Activated CD4-positive, alpha-beta T cell treated with anti-CD3 and anti-CD28 coated beads, Interleukin-2, amount 50 U/mL, for 16 hours (primary cell): ENCODE data around the gene ZCCHC24.

Experiments
- DNase-seq: peaks from one replicate; pipeline ENCODE4 v3.0.0-alpha.2; 2020

ZCCHC24 gene

GRCh38 chr10:79380125-79380945, 65.1 kb downstream of the ZCCHC24 start:
- no peak for DNase-seq

DNA sequence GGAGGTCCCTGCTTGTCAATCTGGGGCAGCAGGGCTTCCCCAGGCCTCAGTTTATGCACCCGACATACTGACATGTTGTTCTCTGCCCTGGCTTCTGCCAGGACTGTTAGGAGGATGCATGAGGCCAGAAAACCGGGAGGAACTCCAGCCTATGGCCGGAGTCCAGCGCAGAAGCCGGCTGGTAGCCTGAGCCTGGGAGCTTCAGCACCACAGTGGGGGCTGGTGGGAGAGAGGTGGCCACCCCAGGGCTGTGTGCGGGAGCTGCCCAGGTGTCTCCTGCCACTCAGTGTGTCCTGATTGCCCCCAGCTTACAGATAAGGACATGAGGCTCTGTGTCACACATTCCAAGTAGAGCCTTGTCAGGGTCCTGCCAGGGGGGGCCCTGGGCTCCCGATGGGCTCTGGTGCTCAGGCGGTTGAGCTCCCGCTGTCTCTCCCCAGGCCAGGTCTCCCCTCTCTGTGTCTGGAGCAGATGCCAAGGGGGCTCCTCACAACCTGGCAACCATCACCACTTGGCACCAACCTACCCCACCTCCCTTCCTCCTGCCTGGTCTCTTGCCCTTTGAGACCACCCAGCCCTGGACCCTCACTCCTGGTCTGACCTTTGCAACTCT, 65.8 kb downstream of the ZCCHC24 start:
- DNase-seq = no peak

DNA sequence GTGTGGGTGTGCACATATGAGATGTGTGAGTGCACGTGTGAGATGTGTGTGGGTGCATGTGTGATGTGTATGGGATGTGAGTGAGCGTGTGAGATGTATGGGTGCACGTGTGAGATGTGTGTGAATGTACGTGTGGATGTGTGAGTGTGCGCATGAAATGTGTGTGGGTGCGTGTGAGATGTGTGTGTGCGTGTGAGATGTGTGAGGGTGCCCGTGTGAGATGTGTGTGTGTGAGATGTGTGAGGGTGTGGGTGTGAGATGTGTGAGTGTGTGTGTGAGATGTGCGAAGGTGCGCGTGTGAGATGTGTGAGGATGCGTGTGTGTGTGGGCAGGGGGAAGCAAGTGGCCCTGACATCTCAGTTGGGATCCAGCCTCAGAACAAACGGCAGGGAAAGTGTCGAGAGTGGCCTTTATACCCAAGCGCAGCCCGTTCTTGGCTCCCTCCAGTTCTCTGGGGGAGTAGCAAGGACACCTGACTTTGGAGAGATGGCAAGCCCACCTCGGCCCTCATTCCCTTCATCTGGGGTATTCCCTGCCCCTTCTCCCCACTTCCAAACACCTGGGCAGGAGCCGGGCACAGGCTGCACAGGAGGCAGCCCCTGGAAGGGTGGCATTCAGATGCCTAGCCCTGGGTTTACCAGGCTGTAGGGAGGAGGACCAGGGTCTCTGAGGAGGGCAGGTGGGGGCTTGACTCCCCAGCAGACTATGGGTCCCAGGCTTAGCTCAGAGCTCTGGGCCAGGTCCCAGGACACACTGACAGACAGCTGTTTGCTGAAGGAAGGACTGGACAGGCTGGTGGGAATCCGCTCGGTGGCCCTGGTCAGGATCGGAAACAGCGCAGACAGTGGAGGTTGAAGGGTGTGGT, 66.5 kb downstream of the ZCCHC24 start:
- no peak for DNase-seq

GRCh38 chr10:79378383-79378646, 67.1 kb downstream of the ZCCHC24 start:
- no peak for DNase-seq

- DNase-seq = no peak
Observed at GRCh38 chr10:79377557-79378382, 67.7 kb downstream of the ZCCHC24 start.

GRCh38 chr10:79376751-79377556, 68.5 kb downstream of the ZCCHC24 start:
- no peak for DNase-seq

- DNase-seq = no peak
Observed at GRCh38 chr10:79376078-79376628, 69.3 kb downstream of the ZCCHC24 start.

DNA sequence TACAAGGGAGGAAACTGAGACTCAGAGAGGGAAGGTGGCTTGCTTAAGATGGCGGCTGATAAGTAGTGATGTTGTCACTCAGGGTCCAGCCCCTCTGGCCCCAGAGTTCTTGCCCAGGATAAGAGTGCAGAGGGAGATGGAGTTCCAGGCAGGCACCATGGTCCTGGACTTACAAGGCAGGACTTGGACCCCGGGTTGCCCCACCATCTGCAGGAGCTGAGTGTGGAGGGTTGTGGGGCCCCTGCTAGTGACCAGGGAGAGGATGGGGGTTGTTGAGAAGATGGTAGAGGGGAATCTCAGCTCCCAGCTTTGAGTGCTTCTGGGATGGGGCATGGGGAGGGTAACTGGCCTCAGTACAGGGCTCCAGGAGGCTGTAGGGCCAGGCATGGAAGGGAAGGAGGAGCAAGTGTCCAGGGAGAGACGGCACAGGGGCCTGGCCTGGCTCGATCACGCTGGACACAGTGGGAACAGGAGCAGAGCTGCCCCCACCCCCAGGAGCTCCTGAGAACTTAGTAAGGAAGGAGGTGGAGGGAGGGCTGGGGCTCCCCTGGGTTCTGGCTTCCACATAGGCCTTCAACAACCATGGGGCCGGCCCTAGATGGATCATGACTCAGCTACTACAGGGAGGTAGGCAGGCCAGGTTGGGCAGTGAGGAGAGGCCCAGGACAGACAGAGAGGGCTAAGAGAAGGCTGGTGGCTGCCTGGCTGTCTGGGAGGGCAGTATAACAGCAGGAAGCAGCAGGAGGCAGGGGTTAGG, 69.9 kb downstream of the ZCCHC24 start:
- DNase-seq = no peak

DNA sequence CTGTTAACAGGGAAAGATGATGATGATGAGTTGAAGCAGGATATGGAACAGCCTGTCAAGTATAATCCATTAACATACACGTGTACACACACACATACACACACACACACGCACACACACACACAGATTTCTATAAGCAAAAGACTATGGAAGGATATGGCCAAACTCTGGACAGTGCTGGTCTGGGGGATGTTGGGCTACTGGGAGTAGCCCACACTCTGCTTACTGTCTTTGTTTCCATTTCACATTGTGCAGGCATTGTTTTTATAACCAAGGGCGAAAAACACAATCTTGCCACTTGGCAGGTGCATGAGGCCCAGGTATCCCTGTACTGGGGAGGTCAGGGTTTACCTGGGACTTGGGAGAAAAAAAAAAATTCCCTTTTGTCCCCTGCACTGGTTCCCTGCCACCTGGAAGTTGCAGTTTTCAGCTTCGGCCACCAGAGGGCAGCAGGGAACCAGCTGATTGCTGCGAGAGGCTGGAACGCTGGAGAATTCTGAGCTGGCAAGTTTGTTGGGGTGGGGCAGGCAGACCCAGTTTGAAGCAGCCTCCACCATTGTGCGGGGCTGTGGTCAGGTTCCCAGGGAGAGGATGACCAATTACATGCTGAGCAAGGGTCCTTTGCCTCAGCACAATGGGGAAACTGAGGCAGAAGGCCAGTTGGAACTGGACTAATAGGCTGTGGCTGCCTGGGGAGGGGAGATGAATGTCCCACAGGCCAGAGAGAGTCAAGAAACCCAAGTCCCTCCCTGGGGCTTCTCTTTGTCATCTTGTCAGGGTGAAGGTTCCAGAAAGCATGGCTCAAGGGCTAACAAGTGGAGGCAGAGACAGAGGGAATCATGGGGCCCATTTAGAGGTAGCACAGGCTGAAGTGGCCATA, 70.9 kb downstream of the ZCCHC24 start:
- peak; percentile 73 for DNase-seq

- DNase-seq = no peak
Observed at GRCh38 chr10:79372871-79373270, 72.6 kb downstream of the ZCCHC24 start.

GRCh38 chr10:79367426-79368189, 77.8 kb downstream of the ZCCHC24 start:
- no peak for DNase-seq

GRCh38 chr10:79361726-79362397, 83.6 kb downstream of the ZCCHC24 start:
- no peak for DNase-seq

GRCh38 chr10:79360499-79361342, 84.7 kb downstream of the ZCCHC24 start:
- no peak for DNase-seq

- DNase-seq = no peak
Observed at GRCh38 chr10:79359816-79360498, 85.5 kb downstream of the ZCCHC24 start.

DNA sequence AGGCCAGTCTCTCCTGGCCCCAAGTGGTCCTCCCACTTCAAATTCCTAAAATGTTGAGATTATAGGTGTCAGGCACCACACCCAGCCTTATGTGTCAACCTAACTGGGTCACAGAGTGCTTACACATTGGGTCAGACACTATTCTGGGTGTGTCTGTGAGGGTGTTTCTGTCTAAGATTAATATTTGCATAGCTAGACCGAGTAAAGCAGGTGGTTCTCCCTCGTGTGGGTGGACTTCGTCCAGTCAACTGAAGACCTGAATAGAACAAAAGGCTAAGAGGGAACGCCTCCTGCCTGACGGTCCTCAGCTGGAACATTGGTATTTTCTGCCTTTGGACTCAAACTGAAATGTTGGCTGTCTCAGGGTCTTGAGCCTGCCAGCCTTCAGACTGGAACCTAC, 86.6 kb downstream of the ZCCHC24 start:
- no peak for DNase-seq

- DNase-seq = no peak
Observed at GRCh38 chr10:79357180-79357579, 88.2 kb downstream of the ZCCHC24 start.

DNA sequence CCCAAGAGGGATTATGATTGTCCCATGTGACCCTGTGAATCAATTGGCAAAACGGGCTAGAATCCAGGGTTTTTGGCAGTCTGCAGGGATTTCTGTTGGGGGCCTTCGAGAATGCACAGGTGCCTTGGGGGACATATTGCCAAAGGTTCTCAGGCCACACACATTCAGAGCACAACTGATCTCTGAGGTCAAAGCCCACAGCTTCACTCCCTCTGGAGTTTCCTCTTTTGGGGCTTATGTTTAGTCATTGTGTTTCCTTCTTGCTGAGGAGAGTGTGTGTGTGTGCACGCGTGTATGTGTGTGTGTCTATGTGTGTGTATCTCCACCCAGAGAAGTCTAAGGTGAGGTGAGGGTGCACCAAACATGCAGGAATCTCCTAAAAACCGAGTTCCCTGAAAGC, 89.3 kb downstream of the ZCCHC24 start:
- DNase-seq = peak; percentile 39
